Stimulated activated CD4-positive, alpha-beta T cell treated with anti-CD3 and anti-CD28 coated beads, TNF-alpha, amount 100 ng/mL, for 48 hours (primary cell): Measurements from ENCODE around the gene PRKN.
"Not testable (repeated sequence)": the region's sequence is repeated elsewhere in the genome, so short reads cannot be mapped to it uniquely, and the experiment has no call there.

Experiments used
- DNase-seq, 3 donors: peaks; one replicate each; pipeline ENCODE4 v3.0.0-alpha.2; 2020; ENCODE audit warnings: low read depth in 3 of 3

PRKN gene

GRCh38 chr6:162710936-162711335 lies 16.6 kb downstream of the PRKN start:
- DNase-seq = no peak

- DNase-seq = no peak
Observed at GRCh38 chr6:162710419-162710818, 17.1 kb downstream of the PRKN start.

- no peak for DNase-seq
Observed at GRCh38 chr6:162709431-162709830, 18.1 kb downstream of the PRKN start.

GRCh38 chr6:162708971-162709370 lies 18.6 kb downstream of the PRKN start:
- no peak for DNase-seq

- DNase-seq = no peak
Observed at GRCh38 chr6:162706232-162706631, 21.3 kb downstream of the PRKN start.

- DNase-seq = no peak
Observed at GRCh38 chr6:162705736-162706135, 21.8 kb downstream of the PRKN start.

GRCh38 chr6:162704001-162704400 lies 23.6 kb downstream of the PRKN start:
- no peak for DNase-seq

- no peak for DNase-seq
Observed at GRCh38 chr6:162702446-162702845, 25.1 kb downstream of the PRKN start.

GRCh38 chr6:162701551-162701950 lies 26.0 kb downstream of the PRKN start:
- DNase-seq = no peak

- no peak for DNase-seq
Observed at GRCh38 chr6:162700966-162701365, 26.6 kb downstream of the PRKN start.

GRCh38 chr6:162699961-162700360 lies 27.6 kb downstream of the PRKN start:
- DNase-seq = no peak

GRCh38 chr6:162698440-162698839 lies 29.1 kb downstream of the PRKN start:
- no peak for DNase-seq

GRCh38 chr6:162697872-162698403 lies 29.6 kb downstream of the PRKN start:
- no peak for DNase-seq

GRCh38 chr6:162690158-162690557 lies 37.4 kb downstream of the PRKN start:
- no peak for DNase-seq

GRCh38 chr6:162688751-162689345 lies 38.7 kb downstream of the PRKN start:
- DNase-seq = no peak

GRCh38 chr6:162685586-162685985 lies 42.0 kb downstream of the PRKN start:
- DNase-seq = no peak

GRCh38 chr6:162684961-162685360 lies 42.6 kb downstream of the PRKN start:
- DNase-seq = no peak

GRCh38 chr6:162684052-162684451 lies 43.5 kb downstream of the PRKN start:
- no peak for DNase-seq

- no peak for DNase-seq
Observed at GRCh38 chr6:162683135-162683534, 44.4 kb downstream of the PRKN start.

GRCh38 chr6:162681447-162681846 lies 46.1 kb downstream of the PRKN start:
- DNase-seq = no peak

- DNase-seq = no peak
Observed at GRCh38 chr6:162680871-162681270, 46.7 kb downstream of the PRKN start.

GRCh38 chr6:162680367-162680766 lies 47.2 kb downstream of the PRKN start:
- no peak for DNase-seq

GRCh38 chr6:162679681-162680080 lies 47.9 kb downstream of the PRKN start:
- DNase-seq = no peak

GRCh38 chr6:162678896-162679295 lies 48.7 kb downstream of the PRKN start:
- DNase-seq = not testable (repeated sequence)
